HK-2 (cell line): ENCODE results near the gene CHST8.
"Not testable (repeated sequence)": the region's sequence is repeated elsewhere in the genome, so short reads cannot be mapped to it uniquely, and the experiment has no call there.

Source experiments
- DNase-seq: peaks from one replicate; pipeline ENCODE4 v3.0.0-alpha.2; 2018; ENCODE audit not compliant: unreplicated experiment

Gene CHST8

GRCh38 chr19:33641956-33642498 is 20.3 kb downstream of the CHST8 start:
- no peak for DNase-seq

- no peak for DNase-seq
Measured at GRCh38 chr19:33644284-33644836, 22.6 kb downstream of the CHST8 start.

- DNase-seq = no peak
Measured at GRCh38 chr19:33646306-33646705, 24.6 kb downstream of the CHST8 start.

- no peak for DNase-seq
Measured at GRCh38 chr19:33647146-33647545, 25.4 kb downstream of the CHST8 start.

GRCh38 chr19:33649627-33650305 is 28.0 kb downstream of the CHST8 start:
- no peak for DNase-seq

- no peak for DNase-seq
Measured at GRCh38 chr19:33653684-33654083, 31.9 kb downstream of the CHST8 start.

GRCh38 chr19:33654840-33655508 is 33.2 kb downstream of the CHST8 start:
- no peak for DNase-seq

GRCh38 chr19:33659835-33660234 is 38.1 kb downstream of the CHST8 start:
- DNase-seq = no peak

- no peak for DNase-seq
Measured at GRCh38 chr19:33660410-33661124, 38.8 kb downstream of the CHST8 start.

- no peak for DNase-seq
Measured at GRCh38 chr19:33661336-33661735, 39.6 kb downstream of the CHST8 start.

- DNase-seq = no peak
Measured at GRCh38 chr19:33662391-33663092, 40.8 kb downstream of the CHST8 start.

- DNase-seq = not testable (repeated sequence)
Measured at GRCh38 chr19:33663316-33663715, 41.6 kb downstream of the CHST8 start.

- no peak for DNase-seq
Measured at GRCh38 chr19:33664744-33665143, 43.0 kb downstream of the CHST8 start.

GRCh38 chr19:33665776-33666595 is 44.2 kb downstream of the CHST8 start:
- DNase-seq = no peak

GRCh38 chr19:33667141-33667650 is 45.4 kb downstream of the CHST8 start:
- no peak for DNase-seq

GRCh38 chr19:33667881-33668280 is 46.1 kb downstream of the CHST8 start:
- DNase-seq = no peak

GRCh38 chr19:33668968-33669367 is 47.2 kb downstream of the CHST8 start:
- DNase-seq = no peak

- DNase-seq = no peak
Measured at GRCh38 chr19:33669376-33669775, 47.6 kb downstream of the CHST8 start.

GRCh38 chr19:33670398-33670797 is 48.6 kb downstream of the CHST8 start:
- no peak for DNase-seq

GRCh38 chr19:33671211-33671610 is 49.5 kb downstream of the CHST8 start:
- no peak for DNase-seq
